22Rv1 (cell line): ENCODE data around the gene ABL1.

Experiments
- ZFX ChIP-seq: fragments of 450-650 bp; IDR thresholded peaks from 2 replicates; pipeline ENCODE4 v1.6.1; 2017; ENCODE audit warnings: antibody characterized with exemption, borderline replicate concordance
- TF ChIP-seq, protein P1 (sequence below): fragments of 450-650 bp; IDR thresholded peaks from 2 replicates; pipeline ENCODE4 v1.5.1; 2017; ENCODE audit warnings: mild to moderate bottlenecking

DNA sequence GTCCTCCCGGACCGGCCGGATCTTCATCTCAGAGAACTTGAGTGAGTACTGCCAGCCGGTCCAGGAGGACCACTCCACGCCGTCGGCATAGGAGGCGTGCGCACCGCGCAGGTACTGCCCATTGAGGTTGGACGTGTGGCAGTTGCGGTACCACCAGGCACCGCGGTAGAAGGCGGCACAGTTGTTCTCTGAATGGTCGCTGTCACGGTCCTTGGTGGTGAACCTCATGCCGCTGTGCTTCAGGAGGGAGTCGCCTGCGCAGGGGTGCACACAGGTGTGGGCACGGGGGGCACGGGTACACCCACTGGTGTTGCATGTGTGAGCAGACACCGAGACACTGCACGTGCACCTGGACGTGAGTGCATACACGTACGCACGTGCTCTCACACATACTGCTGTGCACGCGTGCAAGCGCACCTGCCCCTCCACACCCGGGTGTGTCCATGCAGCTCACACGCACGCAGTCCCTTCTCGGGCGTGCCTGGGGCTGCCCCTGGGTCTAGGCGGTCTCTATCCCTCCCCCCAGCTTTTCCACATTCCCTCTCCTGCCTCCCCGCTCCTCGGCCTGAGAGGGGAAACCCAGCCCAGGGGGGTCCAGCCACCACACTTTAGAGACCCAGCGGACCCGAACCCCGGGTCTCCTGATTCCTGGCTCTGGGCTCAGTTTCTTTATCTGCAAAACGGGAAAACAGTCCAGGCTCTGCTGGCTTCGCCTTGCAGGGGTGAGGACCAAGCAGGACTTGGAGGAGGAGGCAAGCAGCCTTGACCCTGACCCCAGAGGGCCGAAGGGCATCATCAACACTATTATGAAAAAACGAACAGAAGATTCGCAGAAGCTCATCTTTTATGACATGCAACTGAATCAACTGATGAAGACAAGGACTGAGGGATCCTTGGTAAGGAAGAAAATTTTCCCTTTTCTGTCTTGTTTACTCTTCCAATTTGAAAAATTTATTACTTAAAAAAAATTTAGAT is 69.3 kb downstream of the ABL1 start:
- TF ChIP-seq, protein P1, sequence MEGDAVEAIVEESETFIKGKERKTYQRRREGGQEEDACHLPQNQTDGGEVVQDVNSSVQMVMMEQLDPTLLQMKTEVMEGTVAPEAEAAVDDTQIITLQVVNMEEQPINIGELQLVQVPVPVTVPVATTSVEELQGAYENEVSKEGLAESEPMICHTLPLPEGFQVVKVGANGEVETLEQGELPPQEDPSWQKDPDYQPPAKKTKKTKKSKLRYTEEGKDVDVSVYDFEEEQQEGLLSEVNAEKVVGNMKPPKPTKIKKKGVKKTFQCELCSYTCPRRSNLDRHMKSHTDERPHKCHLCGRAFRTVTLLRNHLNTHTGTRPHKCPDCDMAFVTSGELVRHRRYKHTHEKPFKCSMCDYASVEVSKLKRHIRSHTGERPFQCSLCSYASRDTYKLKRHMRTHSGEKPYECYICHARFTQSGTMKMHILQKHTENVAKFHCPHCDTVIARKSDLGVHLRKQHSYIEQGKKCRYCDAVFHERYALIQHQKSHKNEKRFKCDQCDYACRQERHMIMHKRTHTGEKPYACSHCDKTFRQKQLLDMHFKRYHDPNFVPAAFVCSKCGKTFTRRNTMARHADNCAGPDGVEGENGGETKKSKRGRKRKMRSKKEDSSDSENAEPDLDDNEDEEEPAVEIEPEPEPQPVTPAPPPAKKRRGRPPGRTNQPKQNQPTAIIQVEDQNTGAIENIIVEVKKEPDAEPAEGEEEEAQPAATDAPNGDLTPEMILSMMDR: no peak
- TF ChIP-seq ZFX: no peak
